ENCODE measurements around the gene CLIC5.

- TF ChIP-seq CTCF (conservative IDR thresholded peaks at IDR 0.05 in 1 of 2, IDR thresholded peaks at IDR 0.05 in 1 of 2; ENCODE audit: extremely low read depth in 1 of 2, insufficient read depth in 1 of 2, low read depth in 1 of 2, low read length in 2 of 2) (no peak), EZH2 (IDR thresholded peaks at IDR 0.05; ENCODE audit: borderline replicate concordance, low read length) (no peak)
Observed at GRCh38 chr6:45911691-45912090, 104.0 kb downstream of the CLIC5 start.
